ENCODE measurements around the gene TERF2IP.

DNA sequence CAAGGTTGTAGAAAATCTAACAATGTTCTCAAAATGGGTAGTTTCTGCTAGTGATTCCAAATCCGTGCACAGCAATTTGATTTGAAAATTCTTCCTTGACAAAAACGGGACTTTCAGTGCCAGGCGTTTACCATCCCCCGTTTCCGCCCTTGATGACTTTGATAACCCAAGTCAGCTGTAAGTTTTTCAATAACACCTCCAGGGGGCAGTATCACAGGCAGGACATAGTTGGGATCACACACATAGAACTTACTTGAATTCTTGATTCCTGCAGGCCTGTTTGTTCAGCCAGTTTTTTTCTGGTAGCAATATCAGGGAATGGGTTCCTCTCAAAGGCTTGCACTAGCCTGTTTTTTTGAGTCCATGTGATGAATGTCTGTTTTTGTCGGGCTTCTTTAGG is 48.1 kb downstream of the TERF2IP start:
- TF ChIP-seq POLR2AphosphoS5 (IDR thresholded peaks at IDR 0.05; ENCODE audit: low read depth, low read length): no peak
- TF ChIP-seq POLR2A (IDR thresholded peaks at IDR 0.05; ENCODE audit: low read depth, low read length): no peak

Data from GM12892 (cell line).